ENCODE data around the gene GRM1. TPM values are rescaled to one million over a fixed set of nuclear protein-coding genes. Genes with fewer than 3 reads are reported as not detected.

Gene GRM1
- total RNA-seq, 4 donors from 2014 or later, result 0.16 TPM; not detected in 3

- TF ChIP-seq CTCF (IDR thresholded peaks at IDR 0.05), result no peak
- DNase-seq (ENCODE audit: low spot score), result no peak
- no peak for ATAC-seq (ENCODE audit: low FRiP score)
Observed at GRCh38 chr6:146445233-146445632, 416.4 kb downstream of the GRM1 start.

GRCh38 chr6:146456886-146457285, 428.0 kb downstream of the GRM1 start:
- no peak for TF ChIP-seq CTCF (IDR thresholded peaks at IDR 0.05)
- ATAC-seq (ENCODE audit: low FRiP score), result no peak

GRCh38 chr6:146460941-146461340, 432.1 kb downstream of the GRM1 start:
- DNase-seq (ENCODE audit: low spot score), result no peak
- ATAC-seq (ENCODE audit: low FRiP score), result no peak
- no peak for TF ChIP-seq CTCF (IDR thresholded peaks at IDR 0.05)

More at GRCh38 chr6:146456886-146457285, 428.0 kb downstream of the GRM1 start:
- DNase-seq (ENCODE audit: low spot score), result no peak

GRCh38 chr6:146470091-146470770, 441.4 kb downstream of the GRM1 start:
- no peak for DNase-seq (ENCODE audit: low spot score)
- no peak for ATAC-seq (ENCODE audit: low FRiP score)
- no peak for TF ChIP-seq CTCF (IDR thresholded peaks at IDR 0.05)

DNA sequence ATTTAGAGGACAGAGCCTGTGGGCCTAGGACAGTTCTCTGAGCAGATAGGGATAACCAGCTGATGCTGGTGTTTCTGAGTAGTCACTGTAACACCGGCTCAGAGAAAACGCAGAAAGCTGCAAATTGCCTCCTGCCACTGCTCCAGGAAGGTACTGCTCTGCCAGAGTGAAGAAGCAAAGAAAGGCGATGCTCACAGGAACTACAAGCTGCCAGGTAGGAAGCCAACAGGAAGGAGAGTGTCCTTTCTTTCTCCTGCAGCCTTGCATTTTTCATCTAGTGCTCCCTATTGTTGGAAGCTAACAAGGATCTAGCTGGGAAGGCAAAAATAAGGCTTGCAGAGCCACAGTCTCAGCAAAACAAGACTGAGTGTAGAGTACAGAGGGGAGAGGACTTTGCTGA, 444.1 kb downstream of the GRM1 start:
- ATAC-seq (ENCODE audit: low FRiP score) (no peak), DNase-seq (ENCODE audit: low spot score) (no peak)
- no peak for TF ChIP-seq CTCF (IDR thresholded peaks at IDR 0.05)

DNA sequence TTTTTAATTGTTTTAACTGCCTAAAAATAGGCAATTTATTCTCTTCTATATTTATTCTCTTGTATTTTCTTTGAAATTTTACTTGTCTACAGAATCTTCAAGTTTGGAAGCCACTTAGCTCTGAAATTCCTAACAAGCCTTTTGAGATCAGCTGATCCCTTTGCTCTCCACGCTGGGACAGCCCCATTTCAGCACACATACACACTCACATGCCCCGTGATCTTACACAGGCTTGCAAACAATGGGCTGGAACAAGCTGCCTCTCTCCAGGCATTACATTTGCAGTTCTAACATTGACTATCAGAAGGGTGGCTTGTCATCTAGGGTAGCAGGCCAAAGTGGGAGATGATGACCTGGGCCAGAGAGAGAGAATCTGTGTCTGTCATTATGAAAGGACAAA, 452.7 kb downstream of the GRM1 start:
- ATAC-seq (ENCODE audit: low FRiP score) (no peak), DNase-seq (ENCODE audit: low spot score) (no peak)
- no peak for TF ChIP-seq CTCF (IDR thresholded peaks at IDR 0.05)

- no peak for ATAC-seq (ENCODE audit: low FRiP score)
- TF ChIP-seq CTCF (IDR thresholded peaks at IDR 0.05), result no peak
- no peak for DNase-seq (ENCODE audit: low spot score)
Observed at GRCh38 chr6:146484411-146484810, 455.5 kb downstream of the GRM1 start.
